K562 (cell line): ENCODE data around the gene KIF26B. TPM values are rescaled to one million over a fixed set of nuclear protein-coding genes. Genes with fewer than 3 reads are reported as not detected.

Experiments
- ATAC-seq: fragments of 200-7000 bp; cut with Tn5 transposase; 3 replicates; pipeline ENCODE4 v1.9.1; 2020; ENCODE audit warnings: moderate library complexity
- BruUV-seq: library from RNA; stranded (reverse); fragments of 400-500 nt; replicated peaks from 2 replicates; lab custom pipeline; 2021; lab: Mats Ljungman, UMichigan
- CTCF ChIA-PET: fragments of 300-600 bp; formaldehyde crosslinking; extraction: SDS; loops from one replicate; lab custom pipeline; 2021; ENCODE audit warnings: low intra/inter-chr PET ratio; lab: Yijun Ruan, JAX
- POLR2A ChIA-PET: fragments of 300-600, 350-650 bp; sonication (Branson Sonifier 250); formaldehyde crosslinking; extraction: SDS; loops from one replicate; lab custom pipeline; 2021; ENCODE audit warnings: antibody characterized with exemption, inconsistent platforms; lab: Yijun Ruan, JAX
- DNase-seq, 4 experiments: peaks; one replicate each; pipeline versions ENCODE4 v3.0.0 to v3.0.0-alpha.2; 2011 to 2018; ENCODE audit warnings: low spot score in 3 of 4, mixed read lengths in 3 of 4; ENCODE audit errors: extremely low read depth in 1 of 4
- FAIRE-seq: peaks from 2 replicates; lab custom pipeline; 2011; peaks lifted over from hg19 to GRCh38; lab: Jason Lieb, UNC
- H2AFZ ChIP-seq: 2 replicates; pipeline ENCODE4 v1.6.0; 2011; ENCODE audit warnings: low read depth, low read length, control low read depth, inconsistent platforms
- H3K27ac ChIP-seq: fragments of 200-600 bp; 3 replicates; pipeline ENCODE4 v1.8.0; 2011; ENCODE audit warnings: low read depth, mild to moderate bottlenecking, control low read depth, inconsistent platforms, low read length, moderate library complexity, mixed read lengths; ENCODE audit errors: extremely low read depth
- H3K27me3 ChIP-seq, 2 experiments: fragments of 300-600 bp in 1 of 2; 2 replicates in 1 of 2; 3 replicates in 1 of 2; pipeline versions ENCODE4 v1.6.0 to v1.8.0; 2011; ENCODE audit warnings: inconsistent platforms in 2 of 2, low read length in 2 of 2, mild to moderate bottlenecking in 1 of 2, mixed read lengths in 1 of 2, moderate library complexity in 1 of 2; ENCODE audit not compliant: control insufficient read depth in 2 of 2, insufficient read depth in 2 of 2
- H3K36me3 ChIP-seq: fragments of 300-600 bp; 3 replicates; pipeline ENCODE4 v1.8.0; 2011; ENCODE audit warnings: mild to moderate bottlenecking, low read length, inconsistent platforms; ENCODE audit not compliant: control insufficient read depth, insufficient read depth
- H3K4me1 ChIP-seq, 2 experiments: fragments of 200-600 bp in 1 of 2; replicated peaks in 1 of 2; 2 replicates in 1 of 2; 3 replicates in 1 of 2; pipeline versions ENCODE4 v1.5.1 to v1.8.0; 2011; ENCODE audit warnings: inconsistent platforms in 2 of 2, low read length in 2 of 2, mild to moderate bottlenecking in 1 of 2, mixed read lengths in 1 of 2, moderate library complexity in 1 of 2; ENCODE audit not compliant: control insufficient read depth in 2 of 2, insufficient read depth in 2 of 2
- H3K4me2 ChIP-seq: 2 replicates; pipeline ENCODE4 v1.6.1; 2011; ENCODE audit warnings: low read length, control low read depth, inconsistent platforms, mixed read lengths; ENCODE audit not compliant: insufficient read depth
- H3K4me3 ChIP-seq: fragments of 200-600 bp; sonication (generic), shearing (Covaris generic); 2 replicates; pipeline ENCODE4 v1.5.1; 2016; ENCODE audit warnings: control low read depth, inconsistent platforms
- H3K79me2 ChIP-seq: fragments of 200-600 bp; 3 replicates; pipeline ENCODE4 v1.8.0; 2011; ENCODE audit warnings: low read length, inconsistent platforms; ENCODE audit not compliant: control insufficient read depth, insufficient read depth
- H3K9ac ChIP-seq, 2 experiments: 2 replicates each; pipeline versions ENCODE4 v1.6.0 to v1.6.1; 2011; ENCODE audit warnings: low read depth in 2 of 2, low read length in 2 of 2, control low read depth in 1 of 2, inconsistent platforms in 1 of 2, mild to moderate bottlenecking in 1 of 2, mixed read lengths in 1 of 2; ENCODE audit not compliant: insufficient read depth in 1 of 2
- H3K9me1 ChIP-seq: one replicate; pipeline ENCODE4 v1.6.0; 2011; ENCODE audit warnings: inconsistent platforms, mild to moderate bottlenecking, low read length, moderate library complexity; ENCODE audit not compliant: control insufficient read depth, insufficient read depth
- H3K9me3 ChIP-seq: replicated peaks from 2 replicates; pipeline ENCODE4 v1.5.1; 2011; ENCODE audit warnings: low read depth, low read length, inconsistent platforms; ENCODE audit not compliant: control insufficient read depth, insufficient read depth
- H4K20me1 ChIP-seq: replicated peaks from 2 replicates; pipeline ENCODE4 v1.6.1; 2011; ENCODE audit warnings: low read length, inconsistent platforms, mixed read lengths; ENCODE audit not compliant: control insufficient read depth, insufficient read depth
- ADNP ChIP-seq: fragments of 200-800 bp; sonication (Bioruptor generic); IDR thresholded peaks from 2 replicates; pipeline ENCODE4 v1.6.1; 2016; ENCODE audit warnings: missing genetic modification characterization, missing compliant biosample characterization
- BCL6 ChIP-seq: fragments of 250-450 bp; sonication (Bioruptor Pico); IDR thresholded peaks from 2 replicates; pipeline ENCODE4 v1.4.0; 2020
- CC2D1A ChIP-seq: fragments of 450-650 bp; IDR thresholded peaks from 2 replicates; pipeline ENCODE4 v1.6.1; 2017; ENCODE audit warnings: mild to moderate bottlenecking
- EP400 ChIP-seq: fragments of 450-650 bp; IDR thresholded peaks from 2 replicates; pipeline ENCODE4 v1.6.1; 2017; ENCODE audit warnings: antibody characterized with exemption, mild to moderate bottlenecking, moderate library complexity
- FOXA3 ChIP-seq, 2 experiments: fragments of 450-650 bp in 1 of 2; sonication (generic) in 1 of 2; formaldehyde crosslinking; IDR thresholded peaks in 1 of 2; conservative IDR thresholded peaks in 1 of 2; 2 replicates each; pipeline versions ENCODE4 v1.4.0 to v1.8.0; 2020 to 2022; ENCODE audit warnings: mild to moderate bottlenecking in 2 of 2, missing genetic modification reagents in 1 of 2
- FUS ChIP-seq: fragments of 200-400 bp; formaldehyde crosslinking; optimal IDR thresholded peaks from 2 replicates; pipeline ENCODE3; 2017; ENCODE audit warnings: low read depth, low read length
- HSF4 ChIP-seq: fragments of 250-450 bp; sonication (Bioruptor Pico); IDR thresholded peaks from 2 replicates; pipeline ENCODE4 v2.1.2; 2022; ENCODE audit warnings: mild to moderate bottlenecking, moderate library complexity, borderline replicate concordance
- IRF2 ChIP-seq: sonication (generic); formaldehyde crosslinking; IDR thresholded peaks from 2 replicates; pipeline ENCODE4 v1.8.1; 2022; ENCODE audit warnings: mild to moderate bottlenecking, missing genetic modification reagents
- KDM5B ChIP-seq: fragments of 200-600 bp; sonication (generic); IDR thresholded peaks from 2 replicates; pipeline ENCODE4 v1.6.1; 2012; ENCODE audit warnings: low read depth, mild to moderate bottlenecking, moderate library complexity, low read length, control low read depth, inconsistent platforms; ENCODE audit not compliant: insufficient replicate concordance
- MAFF ChIP-seq: IDR thresholded peaks from 2 replicates; pipeline ENCODE4 v1.6.1; 2012; ENCODE audit warnings: low read length, improper control_type of control experiment
- PATZ1 ChIP-seq: fragments of 250-450 bp; sonication (Bioruptor Pico); IDR thresholded peaks from 2 replicates; pipeline ENCODE4 v1.5.0; 2020; ENCODE audit warnings: mild to moderate bottlenecking, borderline replicate concordance
- RBM14 ChIP-seq: fragments of 200-400 bp; formaldehyde crosslinking; IDR thresholded peaks from 2 replicates; pipeline ENCODE4 v1.6.1; 2018; ENCODE audit warnings: low read depth, mild to moderate bottlenecking, low read length, moderate library complexity, borderline replicate concordance; ENCODE audit not compliant: insufficient read depth
- TAF9B ChIP-seq: fragments of 450-650 bp; IDR thresholded peaks from 2 replicates; pipeline ENCODE4 v1.6.1; 2018; ENCODE audit warnings: mild to moderate bottlenecking; ENCODE audit not compliant: partially characterized antibody
- THAP12 ChIP-seq: fragments of 250-450 bp; sonication (Bioruptor Pico); IDR thresholded peaks from 2 replicates; pipeline ENCODE4 v1.9.0; 2021; ENCODE audit warnings: mild to moderate bottlenecking, inconsistent platforms
- ZNF583 ChIP-seq: fragments of 250-450 bp; sonication (Bioruptor Pico); IDR thresholded peaks from 2 replicates; pipeline ENCODE4 v1.4.0; 2020
- WGBS: fragments of 100-300 bp; shearing (Covaris generic); methylation state at CpG from one replicate; pipeline ENCODE4 v1.1.6; 2016; ENCODE audit warnings: low coverage, mixed read lengths; ENCODE audit not compliant: insufficient coverage; ENCODE audit errors: missing lambda C conversion rate; 5-methylcytosine and 5-hydroxymethylcytosine counted together
- in situ Hi-C: fragments of 300-500 bp; cut with MboI; formaldehyde crosslinking; loops from 4 replicates; pipeline ENCODE4 v1.15.0; 2018; ENCODE audit warnings: inconsistent platforms, mixed read lengths
- intact Hi-C: fragments of 100-400 bp; cut with micrococcal nuclease; formaldehyde crosslinking; loops from 2 replicates; pipeline ENCODE4 v1.14.2; 2022
- polyA plus RNA-seq, 8 experiments: library from polyadenylated mRNA; depleted of rRNA in 4 of 8; stranded (reverse) in 5 of 8; unstranded in 3 of 8; fragments of >200 nt; fragmentation: Nextera tagmentation in 2 of 8; fragmentation: Illumina TruSeq in 1 of 8; extraction: Ambion mirVana in 2 of 8; extraction: Trizol in 1 of 8; gene quantifications; 2 replicates each; pipeline versions ENCODE4 v1.2.1 to v1.2.3, GENCODE V29; 2011 to 2014; ENCODE audit warnings: inconsistent platforms in 1 of 8, missing spikeins in 1 of 8
- total RNA-seq, 7 experiments: library from RNA; depleted of rRNA in 6 of 7; stranded (reverse); fragments of >200 nt in 6 of 7; fragmentation: Illumina TruSeq in 2 of 7; extraction: Trizol in 2 of 7; gene quantifications; 2 replicates each; pipeline versions ENCODE4 v1.2.1 to v1.2.3, GENCODE V29; 2011 to 2021; ENCODE audit warnings: low replicate concordance in 1 of 7
- TF ChIP-seq, protein P1 (sequence below): sonication (generic); IDR thresholded peaks from 2 replicates; pipeline ENCODE4 v1.6.1; 2016

KIF26B gene
- total and polyA plus RNA-seq, 9 of the 15 experiments (the other 6 are each of a cell fraction or from before 2014, with no cell fraction given), result 0.02 to 0.08 (median 0.03) TPM; not detected in 6

DNA sequence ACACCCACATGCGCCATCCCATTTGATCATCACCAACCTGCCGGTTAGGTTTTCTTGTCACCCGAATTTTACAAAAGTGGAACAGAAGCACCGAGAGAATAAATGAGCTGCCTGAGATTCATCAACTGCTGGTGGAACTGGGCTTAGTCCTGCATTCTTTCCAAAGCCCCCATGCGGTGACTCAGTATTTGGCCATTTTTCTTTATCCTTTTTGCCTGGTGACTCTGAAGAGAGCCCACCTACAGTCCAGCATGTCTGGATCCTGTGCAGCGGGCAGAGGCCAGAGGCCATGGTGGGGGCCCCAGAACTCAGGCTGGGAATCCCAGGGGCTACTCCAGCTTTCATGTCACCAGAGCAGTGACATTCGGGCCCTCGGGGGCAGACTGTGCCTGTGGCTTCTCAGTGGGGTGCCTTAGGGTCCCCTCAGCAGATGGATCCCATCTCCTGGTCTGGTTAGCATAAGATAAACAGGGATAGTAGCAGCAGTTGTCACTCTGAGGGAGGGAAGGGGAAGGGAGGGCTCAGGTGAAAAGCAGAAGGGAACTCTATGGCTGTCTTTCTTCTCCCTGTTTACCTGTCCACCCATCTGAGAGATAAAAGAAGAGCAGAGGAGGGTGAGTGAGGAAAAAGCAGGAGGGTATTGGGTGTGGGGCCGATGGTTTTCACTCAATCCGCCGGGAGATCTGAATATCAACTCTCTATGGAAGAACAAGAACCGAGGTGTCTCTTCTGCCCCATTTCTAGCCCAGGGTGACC is 63.2 kb downstream of the KIF26B start:
- H3K4me1 ChIP-seq, result no peaks in the 10 kb centered on the region
- no TSS peak for BruUV-seq
- no peak overlapping the region for H3K4me3 ChIP-seq
- H3K9me3 ChIP-seq, result no peaks in the 10 kb centered on the region
- H3K27ac ChIP-seq, result no peak overlapping the region
- no peaks in the 10 kb centered on the region; the same call in 1 of the 2 replicates for H4K20me1 ChIP-seq
- no peaks in the 10 kb centered on the region for H3K9me1 ChIP-seq
- no peaks in the 10 kb centered on the region for H3K79me2 ChIP-seq
- peaks cover 63 to 81% of the 10 kb centered on the region in 2 experiments for H3K27me3 ChIP-seq
- no peak for ATAC-seq
- ChIA-PET POLR2A (interaction anchor here (0.6 kb wide), 1 partner anchor 17 kb away, joined by 3 read pairs; no protein-coding TSS in a partner anchor), CTCF (interaction anchor here (0.7 kb wide), 1 partner anchor 325 kb away, joined by 3 read pairs; no protein-coding TSS in a partner anchor)
- no peak overlapping the region for H3K4me2 ChIP-seq
- under 1% methylated on average over 12 of the region's 12 CpGs for WGBS
- no peak overlapping the region for H2AFZ ChIP-seq
- no peak for FAIRE-seq
- H3K36me3 ChIP-seq, result no peaks in the 10 kb centered on the region
- intact Hi-C loops, result no loop called here
- in situ Hi-C loops, result no loop called here
- DNase-seq, result no peak
- no peak overlapping the region for H3K9ac ChIP-seq
- TF ChIP-seq ADNP (tag) (no peak), IRF2 (CRISPR knock-in tag) (no peak), BCL6 (CRISPR knock-in tag) (no peak), PATZ1 (CRISPR knock-in tag) (no peak), EP400 (no peak), TAF9B (no peak), FOXA3 (CRISPR knock-in tag; conservative IDR thresholded peaks at IDR 0.05 in 1 of 2, IDR thresholded peaks at IDR 0.05 in 1 of 2) (no peak), ZNF583 (CRISPR knock-in tag) (no peak), KDM5B (no peak), MAFF (no peak), THAP12 (CRISPR knock-in tag) (no peak), CC2D1A (no peak), HSF4 (CRISPR knock-in tag) (no peak), FUS (no peak), RBM14 (no peak)
- TF ChIP-seq, protein P1, sequence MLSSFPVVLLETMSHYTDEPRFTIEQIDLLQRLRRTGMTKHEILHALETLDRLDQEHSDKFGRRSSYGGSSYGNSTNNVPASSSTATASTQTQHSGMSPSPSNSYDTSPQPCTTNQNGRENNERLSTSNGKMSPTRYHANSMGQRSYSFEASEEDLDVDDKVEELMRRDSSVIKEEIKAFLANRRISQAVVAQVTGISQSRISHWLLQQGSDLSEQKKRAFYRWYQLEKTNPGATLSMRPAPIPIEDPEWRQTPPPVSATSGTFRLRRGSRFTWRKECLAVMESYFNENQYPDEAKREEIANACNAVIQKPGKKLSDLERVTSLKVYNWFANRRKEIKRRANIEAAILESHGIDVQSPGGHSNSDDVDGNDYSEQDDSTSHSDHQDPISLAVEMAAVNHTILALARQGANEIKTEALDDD, result no peak
